Stomach (tissue), 4 donors: ENCODE data around the gene BIRC6.
"Not testable (repeated sequence)": the region's sequence is repeated elsewhere in the genome, so short reads cannot be mapped to it uniquely, and the experiment has no call there.

Source experiments
- EP300 ChIP-seq: sonication (generic); formaldehyde crosslinking; IDR thresholded peaks from one replicate; pipeline ENCODE4 v1.6.1; 2017; ENCODE audit warnings: antibody characterized with exemption
- POLR2A ChIP-seq, 4 donors: fragments of 450-650 bp; IDR thresholded peaks; one replicate each; pipeline ENCODE4 v1.6.1; 2016; ENCODE audit warnings: antibody characterized with exemption in 4 of 4, control low read depth in 2 of 4, mild to moderate bottlenecking in 1 of 4, moderate library complexity in 1 of 4
- POLR2AphosphoS5 ChIP-seq, 3 donors: sonication (generic); formaldehyde crosslinking; IDR thresholded peaks; one replicate each; pipeline ENCODE4 v1.6.1; 2016; ENCODE audit warnings: antibody characterized with exemption in 3 of 3
- TF ChIP-seq, protein P1 (sequence below), 7 experiments: fragments of 450-650 bp in 4 of 7; fragments of 200-600 bp in 3 of 7; sonication (generic) in 3 of 7; IDR thresholded peaks; one replicate each; pipeline ENCODE4 v1.5.1; 2016 to 2019; ENCODE audit warnings: antibody characterized with exemption in 7 of 7, control low read depth in 2 of 7, mild to moderate bottlenecking in 1 of 7

DNA sequence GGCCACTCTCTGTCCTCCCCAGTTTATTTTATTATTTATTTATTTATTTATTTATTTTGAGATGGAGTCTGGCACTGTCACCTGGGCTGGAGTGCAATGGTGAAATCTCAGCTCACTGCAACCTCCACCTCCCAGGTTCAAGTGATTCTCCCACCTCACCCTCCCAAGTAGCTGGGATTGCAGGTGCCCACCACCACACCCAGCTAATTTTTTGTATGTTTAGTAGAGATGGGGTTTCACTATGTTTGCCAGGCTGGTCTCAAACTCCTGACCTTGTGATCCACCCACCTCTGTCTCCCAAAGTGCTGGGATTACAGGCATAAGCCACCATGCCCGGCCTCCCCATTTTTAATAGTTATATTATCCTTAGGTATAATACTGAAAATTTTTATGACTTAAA is 28.1 kb upstream of the BIRC6 start:
- TF ChIP-seq EP300; POLR2A (IDR thresholded peaks at IDR 0.05); POLR2AphosphoS5 (IDR thresholded peaks at IDR 0.05): not testable (repeated sequence)
- TF ChIP-seq, protein P1, sequence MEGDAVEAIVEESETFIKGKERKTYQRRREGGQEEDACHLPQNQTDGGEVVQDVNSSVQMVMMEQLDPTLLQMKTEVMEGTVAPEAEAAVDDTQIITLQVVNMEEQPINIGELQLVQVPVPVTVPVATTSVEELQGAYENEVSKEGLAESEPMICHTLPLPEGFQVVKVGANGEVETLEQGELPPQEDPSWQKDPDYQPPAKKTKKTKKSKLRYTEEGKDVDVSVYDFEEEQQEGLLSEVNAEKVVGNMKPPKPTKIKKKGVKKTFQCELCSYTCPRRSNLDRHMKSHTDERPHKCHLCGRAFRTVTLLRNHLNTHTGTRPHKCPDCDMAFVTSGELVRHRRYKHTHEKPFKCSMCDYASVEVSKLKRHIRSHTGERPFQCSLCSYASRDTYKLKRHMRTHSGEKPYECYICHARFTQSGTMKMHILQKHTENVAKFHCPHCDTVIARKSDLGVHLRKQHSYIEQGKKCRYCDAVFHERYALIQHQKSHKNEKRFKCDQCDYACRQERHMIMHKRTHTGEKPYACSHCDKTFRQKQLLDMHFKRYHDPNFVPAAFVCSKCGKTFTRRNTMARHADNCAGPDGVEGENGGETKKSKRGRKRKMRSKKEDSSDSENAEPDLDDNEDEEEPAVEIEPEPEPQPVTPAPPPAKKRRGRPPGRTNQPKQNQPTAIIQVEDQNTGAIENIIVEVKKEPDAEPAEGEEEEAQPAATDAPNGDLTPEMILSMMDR (IDR thresholded peaks at IDR 0.05), result not testable (repeated sequence)
